OCI-LY1 (cell line): ENCODE data around the gene FTL.

Experiments used
- H2AFZ ChIP-seq: fragments of 200-600 bp; sonication (generic), shearing (Covaris generic); 2 replicates; pipeline ENCODE4 v1.6.0; 2014; ENCODE audit warnings: antibody characterized with exemption, mild to moderate bottlenecking, low read length
- H3F3A ChIP-seq: fragments of 200-600 bp; sonication (generic), shearing (Covaris generic); 2 replicates; pipeline ENCODE4 v1.6.0; 2014; ENCODE audit warnings: mild to moderate bottlenecking, antibody characterized with exemption, low read length, moderate library complexity; ENCODE audit not compliant: insufficient read depth
- H3K27ac ChIP-seq: fragments of 200-600 bp; sonication (generic); 2 replicates; pipeline ENCODE4 v1.5.1; 2014; ENCODE audit warnings: low read length, mixed run types, mild to moderate bottlenecking, low read depth; ENCODE audit not compliant: poor library complexity, severe bottlenecking
- H3K27me3 ChIP-seq: fragments of 200-600 bp; sonication (generic); 2 replicates; pipeline ENCODE4 v1.6.0; 2014; ENCODE audit warnings: antibody characterized with exemption, mild to moderate bottlenecking, low read length, moderate library complexity; ENCODE audit not compliant: insufficient read depth
- H3K36me3 ChIP-seq: fragments of 200-600 bp; sonication (generic); 2 replicates; pipeline ENCODE4 v1.6.1; 2014; ENCODE audit warnings: mild to moderate bottlenecking, antibody characterized with exemption, low read length, moderate library complexity, mixed read lengths; ENCODE audit not compliant: insufficient read depth
- H3K4me1 ChIP-seq: fragments of 200-600 bp; sonication (generic); 2 replicates; pipeline ENCODE4 v1.5.1; 2014; ENCODE audit warnings: mild to moderate bottlenecking, low read length, moderate library complexity; ENCODE audit not compliant: insufficient read depth, severe bottlenecking
- H3K4me2 ChIP-seq: fragments of 200-600 bp; sonication (generic), shearing (Covaris generic); 2 replicates; pipeline ENCODE4 v1.6.1; 2014; ENCODE audit warnings: low read length
- H3K4me3 ChIP-seq: fragments of 200-600 bp; sonication (generic); 2 replicates; pipeline ENCODE4 v1.5.1; 2014; ENCODE audit warnings: low read length, low read depth, mild to moderate bottlenecking, mixed read lengths; ENCODE audit not compliant: poor library complexity, severe bottlenecking
- H3K79me2 ChIP-seq: fragments of 200-600 bp; shearing (Covaris generic); 2 replicates; pipeline ENCODE4 v1.6.1; 2016; ENCODE audit warnings: mixed run types, low read length, mixed read lengths; ENCODE audit not compliant: insufficient read depth
- H3K9ac ChIP-seq: fragments of 200-600 bp; sonication (generic), shearing (Covaris generic); 2 replicates; pipeline ENCODE4 v1.6.1; 2014; ENCODE audit warnings: mild to moderate bottlenecking, low read length, mixed read lengths
- H3K9me2 ChIP-seq: fragments of 200-600 bp; sonication (generic), shearing (Covaris generic); 2 replicates; pipeline ENCODE4 v1.6.1; 2014; ENCODE audit warnings: low read depth, mild to moderate bottlenecking, low read length, mixed read lengths
- H3K9me3 ChIP-seq: fragments of 200-600 bp; shearing (Covaris generic); 2 replicates; pipeline ENCODE4 v1.6.1; 2014; ENCODE audit warnings: low read length, mixed read lengths
- H4K20me1 ChIP-seq: fragments of 200-600 bp; sonication (generic), shearing (Covaris generic); 2 replicates; pipeline ENCODE4 v1.6.0; 2016; ENCODE audit warnings: mild to moderate bottlenecking, low read length; ENCODE audit not compliant: insufficient read depth
- CTCF ChIP-seq: fragments of 200-600 bp; sonication (generic), shearing (Covaris generic); IDR thresholded peaks from 2 replicates; pipeline ENCODE4 v1.5.1; 2017; ENCODE audit warnings: mild to moderate bottlenecking, antibody characterized with exemption, low read length, moderate library complexity, mixed read lengths
- EZH2 ChIP-seq: fragments of 200-600 bp; sonication (generic), shearing (Covaris generic); IDR thresholded peaks from 2 replicates; pipeline ENCODE4 v1.8.0; 2017; ENCODE audit warnings: borderline replicate concordance, mixed run types, mild to moderate bottlenecking, antibody characterized with exemption, low read length, moderate library complexity, mixed read lengths

The FTL gene

GRCh38 chr19:48989701-48990291 lies 24.7 kb downstream of the FTL start:
- no peak overlapping the region for H3K4me3 ChIP-seq
- peaks cover 16% of the 10 kb centered on the region for H3K79me2 ChIP-seq
- no peak overlapping the region for H3K4me2 ChIP-seq
- H3K9me3 ChIP-seq, result no peaks in the 10 kb centered on the region
- H3K4me1 ChIP-seq, result peaks cover 31% of the 10 kb centered on the region
- no peak overlapping the region for H2AFZ ChIP-seq
- no peaks in the 10 kb centered on the region for H3K27me3 ChIP-seq
- H3K9me2 ChIP-seq, result no peaks in the 10 kb centered on the region
- no peak overlapping the region for H3K27ac ChIP-seq
- peaks cover 30% of the 10 kb centered on the region for H3K36me3 ChIP-seq
- no peaks in the 10 kb centered on the region for H3F3A ChIP-seq
- no peak overlapping the region for H3K9ac ChIP-seq
- TF ChIP-seq EZH2 (no peak), CTCF (no peak)
- H4K20me1 ChIP-seq, result no peaks in the 10 kb centered on the region

GRCh38 chr19:48990400-48990799 lies 25.3 kb downstream of the FTL start:
- Histone ChIP-seq H3K27me3 (no peaks in the 10 kb centered on the region), H3K9ac (no peak overlapping the region), H3K4me1 (peaks cover 37% of the 10 kb centered on the region), H4K20me1 (no peaks in the 10 kb centered on the region), H3K27ac (no peak overlapping the region), H3K4me2 (no peak overlapping the region), H3F3A (no peaks in the 10 kb centered on the region), H3K9me3 (no peaks in the 10 kb centered on the region), H3K79me2 (peaks cover 22% of the 10 kb centered on the region), H3K36me3 (peaks cover 24% of the 10 kb centered on the region), H3K9me2 (no peaks in the 10 kb centered on the region), H3K4me3 (no peak overlapping the region), H2AFZ (no peak overlapping the region)
- TF ChIP-seq EZH2 (no peak), CTCF (no peak)

- peaks cover 17% of the 10 kb centered on the region; the same call in 1 of the 2 replicates for H3K36me3 ChIP-seq
- H3K27ac ChIP-seq, result no peak overlapping the region
- H3F3A ChIP-seq, result no peaks in the 10 kb centered on the region
- H3K4me2 ChIP-seq, result no peak overlapping the region; the same call in 1 of the 2 replicates
- H4K20me1 ChIP-seq, result no peaks in the 10 kb centered on the region
- no peak overlapping the region for H3K4me3 ChIP-seq
- H3K4me1 ChIP-seq, result peaks cover 37% of the 10 kb centered on the region
- H3K9me2 ChIP-seq, result no peaks in the 10 kb centered on the region
- H3K79me2 ChIP-seq, result peaks cover 26% of the 10 kb centered on the region
- H3K27me3 ChIP-seq, result no peaks in the 10 kb centered on the region
- H2AFZ ChIP-seq, result no peak overlapping the region
- no peaks in the 10 kb centered on the region for H3K9me3 ChIP-seq
- H3K9ac ChIP-seq, result peak overlapping the region; percentile 93; the same call in 1 of the 2 replicates
- TF ChIP-seq EZH2, result no peak
- no peak for TF ChIP-seq CTCF
These were observed 26.0 kb downstream of the FTL start for GRCh38 chr19:48991011-48991609.
